Lower leg skin (tissue), 3 donors: ENCODE measurements around the gene R3HDM2.

ENCODE experiments used
- CTCF ChIP-seq, 3 donors: fragments of 450-650 bp; IDR thresholded peaks; one replicate each; pipeline ENCODE4 v1.5.1; 2016; ENCODE audit warnings: antibody characterized with exemption in 3 of 3, mild to moderate bottlenecking in 3 of 3, moderate library complexity in 2 of 3
- POLR2A ChIP-seq, 2 donors: fragments of 450-650 bp; IDR thresholded peaks; one replicate each; pipeline ENCODE4 v1.6.1; 2016 to 2017; ENCODE audit warnings: antibody characterized with exemption in 2 of 2, mild to moderate bottlenecking in 1 of 2, moderate library complexity in 1 of 2

DNA sequence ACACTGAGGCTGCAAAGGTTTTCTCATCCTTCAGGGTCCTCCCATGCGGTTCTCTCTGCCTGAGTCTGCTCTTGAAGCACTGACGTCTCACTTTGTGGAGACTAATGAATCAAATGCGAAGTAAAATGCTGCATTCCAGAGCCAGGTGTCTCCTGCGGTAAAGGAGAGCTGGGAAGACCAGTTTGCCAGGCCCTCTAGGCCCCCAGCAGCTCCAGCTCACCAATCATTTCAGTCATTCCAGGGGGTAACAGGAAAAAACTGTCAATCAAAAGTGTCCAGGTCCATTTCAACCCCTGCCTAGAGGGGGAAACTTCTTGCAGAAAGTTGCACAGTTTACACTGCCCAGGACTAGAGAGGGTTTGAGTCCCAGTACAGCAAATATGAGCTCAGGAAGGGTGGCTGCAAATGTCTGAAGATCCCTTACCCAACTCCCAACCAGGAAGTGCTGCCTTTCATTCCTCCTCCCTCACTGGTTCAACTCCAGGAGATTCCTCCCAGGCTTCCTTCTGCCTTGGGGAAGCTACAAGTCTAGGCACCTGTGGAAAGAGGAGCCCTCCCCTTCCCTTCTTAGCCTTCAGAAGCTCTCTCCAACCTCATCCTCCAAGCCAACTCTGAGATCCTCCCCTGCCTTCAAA, 217.0 kb downstream of the R3HDM2 start:
- TF ChIP-seq CTCF (IDR thresholded peaks at IDR 0.05) = no peak
- TF ChIP-seq POLR2A (IDR thresholded peaks at IDR 0.05) = no peak
